Measurements from ENCODE around the gene AKNA. TPM values are rescaled to one million over a fixed set of nuclear protein-coding genes. Genes with fewer than 3 reads are reported as not detected.

The AKNA gene
- total RNA-seq, 1 donor from 2014 or later, result 16.0 TPM

GRCh38 chr9:114390952-114391351, 3.2 kb upstream of the AKNA start:
- H3K79me2 ChIP-seq (ENCODE audit: insufficient read depth, low read length), result peaks cover 14% of the 10 kb centered on the region
- FAIRE-seq (no peak), DNase-seq (ENCODE audit: low read depth) (no peak)
- no peak overlapping the region for H2AFZ ChIP-seq (ENCODE audit: low read depth, low read length)
- Mint-ChIP-seq H3K27me3 (ENCODE audit: low read depth, unreplicated experiment) (no peaks in the 10 kb centered on the region), H3K4me3 (ENCODE audit: unreplicated experiment) (no peak overlapping the region), H3K4me1 (ENCODE audit: low read depth, unreplicated experiment) (peaks cover 23% of the 10 kb centered on the region), H3K27ac (ENCODE audit: unreplicated experiment) (no peak overlapping the region), H3K9me3 (ENCODE audit: unreplicated experiment) (no peaks in the 10 kb centered on the region), H3K36me3 (ENCODE audit: low read depth, unreplicated experiment) (no peaks in the 10 kb centered on the region)
- no peak for TF ChIP-seq CTCF (IDR thresholded peaks at IDR 0.05; ENCODE audit: insufficient read depth, low read depth, low read length)
- no peak for TF ChIP-seq EZH2 (IDR thresholded peaks at IDR 0.05; ENCODE audit: insufficient read depth, low read length)
- peaks cover 22% of the 10 kb centered on the region for H3K4me1 ChIP-seq (ENCODE audit: insufficient read depth, low read length)
- no peaks in the 10 kb centered on the region for H4K20me1 ChIP-seq (ENCODE audit: insufficient read depth, low read length)
- no peaks in the 10 kb centered on the region for H3K9me3 ChIP-seq (ENCODE audit: insufficient read depth, low read depth, low read length)
- no peak overlapping the region for H3K4me3 ChIP-seq (ENCODE audit: insufficient read depth, low read depth, low read length)
- no peaks in the 10 kb centered on the region for H3K27me3 ChIP-seq (ENCODE audit: insufficient read depth, low read length)
- no peak overlapping the region for H3K27ac ChIP-seq (ENCODE audit: low read depth, low read length)
- H3K36me3 ChIP-seq (ENCODE audit: insufficient read depth, low read length), result no peaks in the 10 kb centered on the region
- H3K4me2 ChIP-seq (ENCODE audit: low read length), result no peak overlapping the region
- no peak overlapping the region for H3K9ac ChIP-seq (ENCODE audit: low read length)

- H3K36me3 Mint-ChIP-seq (ENCODE audit: low read depth, unreplicated experiment), result no peaks in the 10 kb centered on the region
- H3K27ac ChIP-seq (ENCODE audit: low read depth, low read length), result no peak overlapping the region
- DNase-seq (ENCODE audit: low read depth) (no peak), FAIRE-seq (no peak)
- H3K4me3 ChIP-seq (ENCODE audit: insufficient read depth, low read depth, low read length), result no peak overlapping the region
- H3K4me1 Mint-ChIP-seq (ENCODE audit: low read depth, unreplicated experiment), result peaks cover 21% of the 10 kb centered on the region
- H3K9ac ChIP-seq (ENCODE audit: low read length), result no peak overlapping the region
- H3K4me1 ChIP-seq (ENCODE audit: insufficient read depth, low read length), result peaks cover 33% of the 10 kb centered on the region
- H3K4me2 ChIP-seq (ENCODE audit: low read length), result no peak overlapping the region
- H3K9me3 Mint-ChIP-seq (ENCODE audit: unreplicated experiment), result no peaks in the 10 kb centered on the region
- H4K20me1 ChIP-seq (ENCODE audit: insufficient read depth, low read length), result no peaks in the 10 kb centered on the region
- no peaks in the 10 kb centered on the region for H3K27me3 ChIP-seq (ENCODE audit: insufficient read depth, low read length)
- TF ChIP-seq CTCF (IDR thresholded peaks at IDR 0.05; ENCODE audit: insufficient read depth, low read depth, low read length) (no peak), EZH2 (IDR thresholded peaks at IDR 0.05; ENCODE audit: insufficient read depth, low read length) (no peak)
- H2AFZ ChIP-seq (ENCODE audit: low read depth, low read length), result no peak overlapping the region
- H3K79me2 ChIP-seq (ENCODE audit: insufficient read depth, low read length), result peaks cover 14% of the 10 kb centered on the region
- no peak overlapping the region for H3K27ac Mint-ChIP-seq (ENCODE audit: unreplicated experiment)
- H3K36me3 ChIP-seq (ENCODE audit: insufficient read depth, low read length), result no peaks in the 10 kb centered on the region
- no peaks in the 10 kb centered on the region for H3K27me3 Mint-ChIP-seq (ENCODE audit: low read depth, unreplicated experiment)
- H3K9me3 ChIP-seq (ENCODE audit: insufficient read depth, low read depth, low read length), result no peaks in the 10 kb centered on the region
- H3K4me3 Mint-ChIP-seq (ENCODE audit: unreplicated experiment), result no peak overlapping the region
Observed at GRCh38 chr9:114389612-114390368, 2.0 kb upstream of the AKNA start.

- no peak for FAIRE-seq
- Histone ChIP-seq H3K36me3 (ENCODE audit: insufficient read depth, low read length) (no peaks in the 10 kb centered on the region), H2AFZ (ENCODE audit: low read depth, low read length) (no peak overlapping the region), H3K27ac (ENCODE audit: low read depth, low read length) (no peak overlapping the region), H3K9ac (ENCODE audit: low read length) (no peak overlapping the region), H3K4me3 (ENCODE audit: insufficient read depth, low read depth, low read length) (no peak overlapping the region), H4K20me1 (ENCODE audit: insufficient read depth, low read length) (no peaks in the 10 kb centered on the region), H3K27me3 (ENCODE audit: insufficient read depth, low read length) (no peaks in the 10 kb centered on the region), H3K4me1 (ENCODE audit: insufficient read depth, low read length) (peaks cover 35% of the 10 kb centered on the region), H3K9me3 (ENCODE audit: insufficient read depth, low read depth, low read length) (no peaks in the 10 kb centered on the region), H3K79me2 (ENCODE audit: insufficient read depth, low read length) (peaks cover 16% of the 10 kb centered on the region), H3K4me2 (ENCODE audit: low read length) (no peak overlapping the region)
- TF ChIP-seq CTCF (IDR thresholded peaks at IDR 0.05; ENCODE audit: insufficient read depth, low read depth, low read length) (no peak), EZH2 (IDR thresholded peaks at IDR 0.05; ENCODE audit: insufficient read depth, low read length) (no peak)
- Mint-ChIP-seq H3K4me3 (ENCODE audit: unreplicated experiment) (no peak overlapping the region), H3K4me1 (ENCODE audit: low read depth, unreplicated experiment) (peaks cover 29% of the 10 kb centered on the region), H3K27me3 (ENCODE audit: low read depth, unreplicated experiment) (no peaks in the 10 kb centered on the region), H3K36me3 (ENCODE audit: low read depth, unreplicated experiment) (no peaks in the 10 kb centered on the region), H3K9me3 (ENCODE audit: unreplicated experiment) (no peaks in the 10 kb centered on the region), H3K27ac (ENCODE audit: unreplicated experiment) (no peak overlapping the region)
- DNase-seq (ENCODE audit: low read depth), result no peak
Observed at GRCh38 chr9:114388764-114389375, 1.1 kb upstream of the AKNA start.
